Ureter (tissue), 1 donor: ENCODE data around the gene RNASE2. TPM values are rescaled to one million over a fixed set of nuclear protein-coding genes. Genes with fewer than 3 reads are reported as not detected.
A peak's percentile ranks its signal among the peaks of the same experiment; 100 is the strongest.
"Not testable (repeated sequence)": the region's sequence is repeated elsewhere in the genome, so short reads cannot be mapped to it uniquely, and the experiment has no call there.

ENCODE experiments used
- DNase-seq: peaks from one replicate; pipeline ENCODE4 v3.0.0-alpha.2; 2020; ENCODE audit warnings: low spot score
- total RNA-seq: library from RNA; stranded (reverse); gene quantifications from one replicate; pipeline ENCODE4 v1.2.4, GENCODE V29; 2023
- donor health status: DM: yes; HTN: yes; CAD: no.

The RNASE2 gene
- 1.1 TPM for total RNA-seq

DNA sequence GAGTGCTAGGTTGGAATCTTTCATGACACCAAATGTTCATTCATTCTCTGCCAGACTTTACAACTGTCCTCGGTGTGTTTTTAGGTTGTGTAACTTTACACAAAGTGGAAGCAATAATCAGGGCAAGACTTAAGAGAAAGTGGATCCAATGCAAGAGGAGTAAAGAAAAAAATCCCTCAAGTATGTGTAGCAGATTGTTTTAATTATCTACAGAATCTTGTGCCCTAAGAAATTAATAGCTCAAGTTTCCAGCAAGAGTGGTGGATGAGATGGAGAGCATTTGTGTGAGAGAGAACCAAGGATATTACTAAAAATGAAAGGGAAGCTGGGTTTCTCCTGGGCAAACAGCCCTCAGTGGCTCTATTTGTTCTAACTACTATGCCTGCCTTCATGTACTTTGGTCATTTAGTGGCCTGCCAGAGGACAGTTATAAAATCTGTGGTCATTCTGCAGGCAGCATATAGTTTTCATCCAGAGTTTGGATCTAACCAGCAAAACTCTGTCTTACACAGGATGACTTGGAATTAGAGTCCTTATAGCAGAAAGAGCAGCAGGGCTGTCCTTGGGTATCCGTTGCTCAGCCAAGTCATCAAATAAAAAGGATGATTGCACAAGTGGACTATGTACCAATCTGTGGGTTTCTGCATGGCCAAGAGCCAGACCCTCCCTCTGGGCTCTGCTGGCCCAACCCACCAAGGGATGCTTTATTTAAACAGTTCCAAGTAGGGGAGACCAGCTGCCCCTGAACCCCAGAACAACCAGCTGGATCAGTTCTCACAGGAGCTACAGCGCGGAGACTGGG lies at the start of gene RNASE2:
Gene RNASE2, plus strand, starts transcription at position 752 of the 802 bp plus-strand sequence. CDS start 285 bp downstream, outside the sequence.
- not testable (repeated sequence) for DNase-seq

DNA sequence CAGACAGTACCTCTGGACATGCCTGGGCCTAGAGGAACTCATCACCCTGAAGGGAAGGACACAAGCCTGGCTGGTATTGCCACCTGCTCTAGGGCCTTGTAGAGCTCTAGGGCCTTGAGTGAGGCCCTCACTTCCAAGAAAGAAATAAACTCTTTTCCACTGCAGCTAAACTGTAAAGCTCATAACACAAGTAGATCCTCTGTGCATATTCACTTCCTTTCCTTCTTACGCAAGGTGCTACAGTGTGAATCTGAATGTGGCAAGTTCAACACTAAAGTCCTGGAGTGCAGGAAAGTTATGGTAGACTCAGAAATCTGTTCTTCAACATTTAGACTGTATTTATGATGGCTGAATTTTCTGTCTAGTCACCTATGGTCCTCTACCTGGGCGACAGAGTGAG lies 49.6 kb upstream of the RNASE2 start:
- DNase-seq: no peak

DNA sequence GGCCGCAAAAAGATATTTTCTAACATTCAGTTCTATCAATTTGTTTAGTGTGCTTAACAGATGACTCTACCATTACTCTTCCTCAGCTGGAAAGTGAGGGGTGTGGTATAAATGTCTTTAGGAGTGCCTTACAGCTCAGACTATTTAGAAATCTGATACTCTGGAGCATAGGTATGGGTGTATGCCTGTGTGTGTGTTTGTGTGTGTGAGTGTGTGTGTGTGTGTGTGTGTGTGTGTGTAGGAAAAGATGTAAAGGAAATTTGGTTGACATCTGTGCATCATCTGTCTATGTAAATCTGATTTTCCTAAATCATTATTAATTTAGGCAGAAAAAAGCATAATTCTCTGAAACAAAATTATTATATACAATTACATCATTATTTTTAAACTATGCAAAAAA lies 48.1 kb upstream of the RNASE2 start:
- DNase-seq: no peak

DNA sequence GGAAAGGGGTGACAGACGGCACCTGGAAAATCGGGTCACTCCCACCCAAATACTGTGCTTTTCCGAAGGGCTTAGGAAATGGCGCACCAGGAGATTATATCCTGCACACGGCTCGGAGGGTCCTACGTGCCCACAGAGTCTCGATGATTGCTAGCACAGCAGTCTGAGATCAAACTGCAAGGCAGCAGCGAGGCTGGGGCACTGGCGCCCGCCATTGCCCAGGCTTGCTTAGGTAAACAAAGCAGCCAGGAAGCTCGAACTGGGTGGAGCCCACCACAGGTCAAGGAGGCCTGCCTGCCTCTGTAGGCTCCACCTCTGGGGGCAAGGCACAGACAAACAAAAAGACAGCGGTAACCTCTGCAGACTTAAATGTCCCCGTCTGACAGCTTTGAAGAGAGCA lies 44.5 kb upstream of the RNASE2 start:
- not testable (repeated sequence) for DNase-seq

DNA sequence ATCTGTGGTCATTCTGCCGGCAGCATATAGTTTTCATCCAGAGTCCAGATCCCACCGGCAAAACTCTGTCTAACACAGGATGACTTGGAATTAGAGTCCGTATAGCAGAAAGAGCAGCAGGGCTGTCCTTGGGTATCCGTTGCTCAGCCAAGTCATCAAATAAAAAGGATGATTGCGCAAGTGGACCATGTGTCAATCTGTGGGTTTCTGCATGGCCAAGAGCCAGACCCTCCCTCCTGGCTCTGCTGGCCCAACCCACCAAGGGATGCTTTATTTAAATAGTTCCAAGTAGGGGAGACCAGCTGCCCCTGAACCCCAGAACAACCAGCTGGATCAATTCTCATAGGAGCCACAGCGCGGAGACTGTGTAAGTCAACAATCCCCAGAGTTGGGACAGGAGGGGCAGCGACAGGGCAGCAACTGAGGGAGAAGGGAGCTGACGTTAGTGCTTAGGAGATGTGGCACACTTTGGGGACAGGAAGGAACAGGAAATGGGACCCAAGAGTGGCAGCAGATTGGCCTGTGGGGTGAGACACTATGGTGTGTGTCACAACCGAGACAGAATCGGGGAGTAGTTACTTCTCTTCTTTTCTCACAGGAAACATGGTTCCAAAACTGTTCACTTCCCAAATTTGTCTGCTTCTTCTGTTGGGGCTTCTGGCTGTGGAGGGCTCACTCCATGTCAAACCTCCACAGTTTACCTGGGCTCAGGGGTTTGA lies 36.1 kb upstream of the RNASE2 start:
- not testable (repeated sequence) for DNase-seq

DNA sequence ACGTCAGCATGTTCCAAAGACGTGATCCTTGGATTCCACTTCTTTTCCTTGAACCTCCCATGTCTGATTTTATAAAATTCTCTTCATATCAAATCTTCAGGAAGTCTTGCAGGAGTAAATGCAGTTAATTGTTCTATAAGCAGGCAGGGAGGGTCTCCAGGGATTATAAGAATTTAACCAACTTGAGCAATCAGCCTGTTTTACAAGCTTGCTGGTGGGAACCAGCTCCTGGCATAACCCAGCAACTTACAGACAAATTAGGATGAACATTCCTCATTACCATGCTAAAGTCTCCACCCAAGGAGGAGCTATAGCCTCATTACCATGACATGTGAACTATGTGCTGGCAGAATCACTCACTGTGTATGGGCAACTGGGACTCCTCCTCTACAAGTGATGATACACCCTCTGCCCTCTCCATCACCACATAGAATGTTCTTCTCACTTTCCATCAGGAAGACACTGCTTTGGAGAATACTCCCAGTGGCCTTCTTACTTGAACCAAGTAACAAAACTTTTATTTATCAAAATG lies 31.5 kb upstream of the RNASE2 start:
- not testable (repeated sequence) for DNase-seq

DNA sequence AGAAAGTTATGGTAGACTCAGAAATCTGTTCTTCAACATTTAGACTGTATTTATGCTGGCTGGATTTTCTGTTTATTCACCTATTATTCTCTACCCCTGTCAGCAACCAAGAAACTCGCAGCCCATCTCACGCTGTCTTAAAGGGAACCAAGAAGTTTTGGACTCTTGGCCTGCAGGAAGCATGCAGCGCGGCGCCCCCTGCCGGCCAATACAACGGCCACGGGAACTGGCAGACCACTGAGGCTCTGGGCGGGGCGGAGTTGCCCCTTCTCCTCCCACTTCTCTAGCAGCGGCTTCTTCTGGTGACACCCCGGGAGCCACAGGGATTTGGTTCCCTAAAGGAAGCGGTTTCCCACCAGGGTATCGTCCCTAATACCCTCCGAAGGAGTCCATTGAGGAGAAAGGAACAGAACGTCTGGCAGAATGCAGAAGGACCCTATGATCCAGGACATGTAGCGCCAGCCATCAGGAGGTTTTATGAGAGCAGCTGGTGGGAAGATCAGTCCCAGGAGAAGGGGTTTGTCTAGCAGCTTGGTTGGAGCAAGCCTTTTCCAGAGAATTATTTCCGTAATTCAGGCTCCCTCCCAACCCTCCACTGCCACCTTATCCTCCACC lies 21.0 kb upstream of the RNASE2 start:
- no peak for DNase-seq

DNA sequence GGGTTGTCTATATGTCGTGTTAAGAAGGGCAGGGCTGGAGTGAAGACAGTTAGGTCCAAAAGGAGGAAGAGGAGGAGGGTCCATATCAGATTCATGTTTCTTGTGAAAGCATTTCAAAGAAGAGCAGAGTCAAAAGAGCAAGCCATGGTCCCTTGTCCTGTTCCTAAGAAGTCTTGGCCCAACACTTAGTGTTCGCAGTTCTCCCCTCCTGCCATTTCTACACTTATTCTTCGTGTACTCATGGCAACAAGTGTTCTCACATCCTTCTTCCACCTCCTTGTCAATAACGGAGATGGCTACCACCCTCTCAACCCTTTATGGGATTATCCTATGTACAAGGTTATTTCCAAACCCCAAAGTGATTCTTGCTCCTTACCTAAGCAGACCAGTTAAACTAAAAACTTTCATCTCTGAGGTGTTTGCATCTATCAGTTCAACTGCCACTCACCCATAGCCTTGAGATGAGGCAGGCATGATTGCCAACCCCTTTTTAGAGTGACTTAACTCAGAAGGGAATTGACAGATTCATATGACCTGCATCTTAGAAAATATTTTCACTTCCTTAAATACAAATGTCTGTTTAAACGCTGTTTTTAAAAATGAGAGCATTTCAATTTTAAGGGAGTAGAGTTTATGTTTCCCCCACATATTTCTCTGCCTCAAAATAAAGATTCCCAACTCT lies 19.8 kb upstream of the RNASE2 start:
- no peak for DNase-seq

DNA sequence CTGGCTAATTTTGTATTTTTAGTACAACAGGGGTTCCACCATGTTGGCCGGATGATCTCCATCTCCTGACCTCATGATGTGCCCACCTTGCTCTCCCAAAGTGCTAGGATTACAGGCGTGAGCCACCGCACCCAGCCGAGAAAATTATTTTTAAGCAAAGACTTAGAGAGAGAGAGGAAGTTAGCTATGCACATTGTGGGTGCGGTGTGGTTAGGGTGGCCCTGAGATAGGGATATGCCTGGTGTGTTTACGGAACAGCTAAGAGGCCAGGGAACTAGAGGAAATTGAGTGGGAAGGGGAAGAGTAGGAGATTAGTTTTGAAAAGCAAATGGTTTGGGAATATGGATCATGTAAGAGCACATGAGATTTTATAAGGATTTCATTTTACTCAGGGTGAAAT lies 10.1 kb upstream of the RNASE2 start:
- DNase-seq: not testable (repeated sequence)

DNA sequence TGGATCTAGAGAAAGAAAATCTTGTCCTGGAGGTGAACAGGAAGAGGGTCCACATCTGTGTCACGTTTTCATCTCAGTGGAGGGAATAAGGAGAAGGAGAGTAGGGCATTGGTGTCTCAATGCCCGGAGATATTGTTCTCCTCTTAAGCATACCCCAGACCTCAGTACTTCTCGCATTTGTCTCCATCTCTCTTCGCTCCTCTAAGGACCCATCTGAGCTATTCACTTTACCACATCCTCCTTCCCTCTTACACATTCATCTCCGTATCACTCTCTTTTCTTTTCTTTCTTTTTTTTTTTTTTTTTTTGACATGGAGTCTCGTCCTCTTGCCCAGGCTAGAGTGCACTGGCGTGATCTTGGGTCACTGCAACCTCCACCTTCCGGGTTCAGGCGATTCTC lies 8.6 kb upstream of the RNASE2 start:
- not testable (repeated sequence) for DNase-seq

DNA sequence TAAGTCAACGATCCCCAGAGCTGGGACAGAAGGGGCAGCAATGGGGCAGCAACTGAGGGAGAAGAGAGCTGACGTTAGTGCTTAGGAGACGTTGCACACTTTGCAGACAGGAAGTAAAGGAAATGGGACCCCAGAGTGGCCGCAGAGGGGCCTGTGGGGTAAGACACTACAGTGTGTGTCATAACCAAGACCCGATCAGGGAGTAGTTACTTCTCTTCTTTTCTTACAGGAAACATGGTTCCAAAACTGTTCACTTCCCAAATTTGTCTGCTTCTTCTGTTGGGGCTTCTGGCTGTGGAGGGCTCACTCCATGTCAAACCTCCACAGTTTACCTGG lies 219 bp downstream of the RNASE2 start:
- not testable (repeated sequence) for DNase-seq

DNA sequence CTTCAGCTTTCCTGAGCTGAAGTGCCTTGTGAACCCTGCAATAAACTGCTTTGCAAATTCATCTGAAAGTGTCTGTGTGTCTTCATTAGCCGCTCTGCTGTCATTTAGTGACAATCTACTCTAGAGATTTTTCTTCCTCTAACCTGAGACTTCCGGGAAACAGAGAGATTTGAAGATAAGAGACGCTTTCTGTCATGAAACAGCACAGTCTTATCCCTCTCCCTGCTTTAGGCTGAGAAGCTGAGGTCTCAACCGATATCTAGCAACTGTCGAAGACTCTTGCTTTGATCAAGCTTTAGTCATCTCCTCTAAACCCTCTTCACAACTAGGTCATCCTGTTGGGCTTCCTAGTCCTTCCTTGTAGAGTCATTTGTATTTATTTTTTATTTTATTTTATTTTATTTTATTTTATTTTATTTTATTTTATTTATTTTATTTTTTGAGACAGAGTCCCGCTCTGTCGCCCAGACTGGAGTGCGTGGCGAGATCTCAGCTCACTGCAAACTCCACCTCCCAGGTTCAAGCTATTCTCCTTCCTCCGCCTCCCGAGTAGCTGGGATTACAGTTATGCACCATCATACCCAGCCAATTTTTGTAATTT lies 1.2 kb downstream of the RNASE2 start:
- DNase-seq: no peak

DNA sequence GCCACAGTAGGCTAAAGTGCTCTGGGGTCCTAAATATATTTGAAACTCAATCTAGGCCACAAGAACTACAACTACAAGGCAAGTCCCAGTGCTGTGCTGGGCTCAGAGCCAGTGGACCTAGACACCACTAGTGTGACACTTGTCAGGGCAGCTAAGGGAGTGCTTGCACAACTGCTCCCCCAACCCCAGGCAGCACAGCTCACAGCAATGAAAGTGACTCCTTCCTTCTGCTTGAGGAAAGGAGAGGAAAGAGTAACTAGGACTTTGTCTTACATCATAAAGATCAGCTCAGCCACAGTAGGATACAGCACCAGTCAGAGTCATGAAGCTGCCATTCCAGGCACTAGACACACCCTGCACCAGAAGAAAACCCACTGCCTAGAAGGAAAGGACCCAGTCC lies 3.7 kb downstream of the RNASE2 start:
- not testable (repeated sequence) for DNase-seq

DNA sequence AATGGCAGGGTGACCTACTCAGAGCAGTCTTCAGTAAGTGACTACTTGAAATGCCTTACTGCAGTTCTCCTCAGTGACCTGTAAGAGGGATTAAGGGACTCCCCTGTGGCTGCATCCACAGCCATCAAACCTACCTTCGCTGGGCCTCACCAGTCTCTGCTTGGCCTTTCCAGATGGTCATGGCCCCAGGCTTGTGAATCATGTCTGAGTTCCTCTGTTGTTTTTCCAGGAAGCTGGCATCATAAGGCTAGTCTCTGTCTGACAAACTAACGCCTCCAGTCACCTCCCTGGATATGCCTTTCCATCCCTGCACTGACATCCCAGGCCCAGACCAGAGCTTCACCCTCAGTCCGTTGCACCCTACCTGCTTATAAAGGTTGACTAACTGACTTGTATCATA lies 14.0 kb downstream of the RNASE2 start:
- DNase-seq: no peak

DNA sequence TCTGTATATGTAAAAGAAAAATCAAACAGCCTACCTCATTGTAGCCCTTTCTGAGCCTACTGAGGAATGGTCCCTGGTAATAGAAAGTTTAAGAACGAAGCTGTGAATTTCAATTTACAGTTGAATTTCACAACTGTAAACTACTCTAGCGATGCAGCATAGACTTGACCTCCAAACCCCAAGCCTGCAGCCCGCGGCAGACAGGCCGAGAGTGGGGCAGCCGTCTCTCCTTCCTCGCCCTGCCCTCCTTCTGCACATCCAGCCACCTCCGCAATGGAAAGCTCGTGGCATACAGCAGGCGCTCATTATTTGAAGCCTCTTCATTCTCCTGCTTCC lies 15.3 kb downstream of the RNASE2 start:
- no peak for DNase-seq

DNA sequence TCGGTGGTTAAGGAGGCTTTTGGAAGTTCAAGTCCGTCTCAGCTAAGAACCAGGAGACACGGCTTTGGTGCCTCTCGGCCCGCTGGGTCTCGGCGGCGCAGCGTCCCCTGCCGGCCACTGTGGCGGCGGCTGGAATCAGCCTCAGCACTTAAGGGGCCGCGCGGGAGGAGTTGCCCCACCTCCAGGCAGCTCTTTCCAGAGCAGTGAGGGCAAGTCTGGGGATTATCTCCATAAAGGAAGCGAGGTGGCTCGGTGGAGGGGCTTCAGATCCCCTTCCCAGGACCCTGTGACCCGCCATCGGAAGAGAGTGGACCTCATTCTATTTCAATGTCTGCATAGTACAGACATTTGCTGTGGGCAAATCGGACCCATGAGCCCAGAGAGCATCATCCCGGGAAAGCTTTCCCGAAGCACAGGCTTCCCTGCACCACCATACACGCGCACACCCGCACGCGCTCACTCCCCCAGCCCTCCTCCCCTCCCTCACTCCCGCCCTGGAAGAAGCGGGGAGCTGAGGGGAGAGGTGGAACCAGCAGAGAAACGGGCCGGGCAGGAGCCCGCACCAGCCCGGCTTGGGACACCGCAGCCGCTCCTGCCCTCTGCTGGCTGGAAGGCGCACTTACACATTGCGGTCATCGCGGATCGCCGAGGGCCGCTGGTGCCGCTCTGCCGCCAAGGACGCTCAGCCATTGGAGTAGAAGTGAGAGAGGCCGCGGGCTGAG lies 15.9 kb downstream of the RNASE2 start:
- DNase-seq: peak; percentile 88

DNA sequence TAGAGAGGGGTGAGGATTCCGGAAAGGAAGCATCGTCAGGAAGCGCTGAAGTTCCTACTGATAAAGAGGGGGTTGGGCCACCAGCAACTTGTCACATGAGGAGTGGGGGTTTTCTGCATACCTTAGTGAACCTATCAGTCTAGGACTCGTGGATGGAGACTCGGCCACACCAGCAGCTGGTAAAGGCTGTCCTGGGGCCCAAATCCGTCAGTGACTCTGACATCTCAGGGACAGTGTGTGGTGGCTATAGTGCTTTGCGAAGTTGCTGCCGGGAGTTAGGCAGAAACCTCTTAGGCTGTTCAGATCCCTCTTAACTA lies 16.4 kb downstream of the RNASE2 start:
- no peak for DNase-seq

DNA sequence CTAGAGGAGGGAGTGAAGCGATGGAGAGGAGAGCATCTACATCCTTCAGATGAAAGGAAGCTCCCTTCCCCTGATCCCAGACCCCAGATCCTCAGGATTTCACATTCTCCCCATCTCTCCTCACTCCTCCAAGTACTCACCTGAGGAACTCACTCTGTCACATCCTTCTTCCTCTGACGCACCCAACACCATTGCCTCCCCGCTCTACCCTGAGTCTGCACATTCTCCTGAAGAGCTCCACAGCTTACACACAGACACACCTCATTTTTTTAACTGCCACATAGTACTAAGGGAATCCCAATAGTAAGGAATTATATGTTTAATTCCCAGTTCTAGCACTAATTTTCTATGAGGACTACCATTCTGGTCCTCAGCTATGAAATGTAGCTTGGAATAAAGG lies 18.2 kb downstream of the RNASE2 start:
- no peak for DNase-seq

DNA sequence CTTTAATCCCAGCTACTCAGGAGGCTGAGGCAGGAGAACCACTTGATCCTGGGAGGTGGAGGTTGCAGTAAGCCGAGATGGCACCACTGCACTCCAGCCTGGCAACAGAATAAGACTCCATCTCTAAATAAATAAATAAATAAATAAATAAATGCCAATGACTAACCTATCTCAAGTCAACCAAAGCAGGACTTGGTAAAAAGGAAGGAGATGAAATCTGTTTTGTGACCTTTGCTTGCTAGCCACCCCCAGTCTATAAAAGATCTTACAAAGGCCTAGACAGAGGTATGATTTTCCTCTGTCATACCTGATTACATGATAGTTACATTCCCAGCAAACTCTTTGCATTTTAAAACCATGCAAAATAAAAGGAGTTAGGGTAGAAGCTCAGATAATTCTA lies 21.0 kb downstream of the RNASE2 start:
- DNase-seq: no peak

DNA sequence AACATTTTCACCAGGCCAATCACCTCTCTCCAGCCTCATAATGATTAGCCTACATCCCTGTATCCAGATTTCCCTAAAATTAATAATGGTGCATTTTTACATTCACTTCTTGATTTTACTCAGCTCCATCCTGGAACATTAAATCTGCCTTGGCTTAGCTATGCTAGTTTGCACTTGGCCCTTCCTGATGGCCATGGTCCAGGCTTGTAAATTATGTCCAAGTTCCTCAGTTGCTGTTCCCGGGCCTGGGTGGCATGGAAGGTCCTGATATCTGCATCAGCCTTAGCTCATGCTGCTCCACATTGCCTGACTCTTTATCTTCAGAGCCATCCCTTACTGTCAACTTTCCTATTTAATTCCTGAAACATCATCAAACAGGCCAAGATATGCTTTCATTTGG lies 23.4 kb downstream of the RNASE2 start:
- DNase-seq: no peak

DNA sequence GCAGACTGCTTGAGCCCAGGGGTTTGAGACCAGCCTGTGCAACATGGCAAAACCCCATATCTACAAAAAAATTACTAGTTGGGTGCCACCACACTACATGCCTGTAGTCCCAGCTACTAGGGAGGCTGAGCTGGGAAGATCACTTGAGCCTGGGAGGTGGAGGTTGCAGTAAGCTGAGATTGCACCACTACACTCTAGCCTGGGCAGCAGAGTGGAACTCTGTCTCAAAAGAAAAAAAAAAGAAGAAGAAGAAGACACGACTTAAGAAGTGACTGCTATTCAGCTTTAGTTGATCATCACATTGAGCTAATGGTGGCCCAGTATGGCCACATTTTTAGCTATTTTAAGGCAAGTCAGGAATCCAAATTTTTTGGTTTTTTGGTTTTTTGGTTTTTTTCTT lies 25.6 kb downstream of the RNASE2 start:
- no peak for DNase-seq
